Ishikawa (cell line): ENCODE data around the gene TGM2.

Experiments
- CEBPB ChIP-seq: IDR thresholded peaks from 2 replicates; pipeline ENCODE4 v1.6.1; 2012
- CREB1 ChIP-seq: IDR thresholded peaks from 2 replicates; pipeline ENCODE4 v1.6.1; 2012; ENCODE audit warnings: low read depth
- EGR1 ChIP-seq: IDR thresholded peaks from 2 replicates; pipeline ENCODE4 v1.6.1; 2012
- EP300 ChIP-seq: IDR thresholded peaks from 2 replicates; pipeline ENCODE4 v1.6.1; 2012; ENCODE audit warnings: borderline replicate concordance
- FOXM1 ChIP-seq: IDR thresholded peaks from 2 replicates; pipeline ENCODE4 v1.6.1; 2012; ENCODE audit warnings: low read depth, borderline replicate concordance
- NFIC ChIP-seq: IDR thresholded peaks from 2 replicates; pipeline ENCODE4 v1.6.1; 2012
- RAD21 ChIP-seq: IDR thresholded peaks from 2 replicates; pipeline ENCODE4 v1.6.1; 2012; ENCODE audit warnings: low read depth
- TAF1 ChIP-seq: IDR thresholded peaks from 2 replicates; pipeline ENCODE4 v1.6.1; 2012; ENCODE audit warnings: low read depth, mild to moderate bottlenecking
- TCF12 ChIP-seq: IDR thresholded peaks from 2 replicates; pipeline ENCODE4 v1.6.1; 2012; ENCODE audit warnings: low read depth
- TEAD4 ChIP-seq: IDR thresholded peaks from 2 replicates; pipeline ENCODE4 v1.6.1; 2012
- YY1 ChIP-seq: IDR thresholded peaks from 2 replicates; pipeline ENCODE4 v1.6.1; 2012; ENCODE audit warnings: low read depth
- ZBTB7A ChIP-seq: IDR thresholded peaks from 2 replicates; pipeline ENCODE4 v1.6.1; 2012; ENCODE audit warnings: low read depth
- TF ChIP-seq, protein P1 (sequence below): IDR thresholded peaks from 2 replicates; pipeline ENCODE4 v1.6.1; 2012
- TF ChIP-seq, protein P2 (sequence below): IDR thresholded peaks from 2 replicates; pipeline ENCODE4 v1.6.1; 2012; ENCODE audit warnings: low read depth, mild to moderate bottlenecking
- TF ChIP-seq, protein P3 (sequence below): IDR thresholded peaks from 2 replicates; pipeline ENCODE4 v1.6.1; 2012

Gene TGM2

DNA sequence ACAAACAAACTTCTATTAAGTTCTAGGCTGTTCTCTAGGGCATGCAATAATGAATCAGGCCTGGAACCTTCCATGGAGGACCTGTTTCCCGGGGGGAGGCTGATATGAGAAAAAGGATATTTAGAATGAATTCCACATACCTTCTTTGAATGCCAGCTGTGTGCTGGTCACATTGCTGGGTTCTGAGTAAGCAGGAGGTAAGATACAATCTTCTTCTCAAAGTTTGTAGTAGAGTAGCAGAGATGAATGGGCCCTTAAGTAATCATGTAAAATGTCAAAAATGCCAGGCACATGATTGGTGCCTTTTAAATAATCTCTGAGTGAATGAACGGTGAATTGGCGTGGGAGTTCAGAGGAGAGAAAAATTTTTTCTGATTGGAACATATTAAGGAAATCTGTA, 47.4 kb downstream of the TGM2 start:
- TF ChIP-seq NFIC (peak; percentile 22; the same call in 1 of the 2 replicates), ZBTB7A (no peak), YY1 (no peak), RAD21 (no peak), CREB1 (no peak), TEAD4 (peak; percentile 84), EP300 (0 out of 2 replicates have a peak, but pooled peaks have one; percentile 55), TCF12 (no peak), EGR1 (no peak), CEBPB (no peak)
- TF ChIP-seq, protein P1, sequence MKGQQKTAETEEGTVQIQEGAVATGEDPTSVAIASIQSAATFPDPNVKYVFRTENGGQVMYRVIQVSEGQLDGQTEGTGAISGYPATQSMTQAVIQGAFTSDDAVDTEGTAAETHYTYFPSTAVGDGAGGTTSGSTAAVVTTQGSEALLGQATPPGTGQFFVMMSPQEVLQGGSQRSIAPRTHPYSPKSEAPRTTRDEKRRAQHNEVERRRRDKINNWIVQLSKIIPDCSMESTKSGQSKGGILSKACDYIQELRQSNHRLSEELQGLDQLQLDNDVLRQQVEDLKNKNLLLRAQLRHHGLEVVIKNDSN, result no peak
- TF ChIP-seq, protein P2, sequence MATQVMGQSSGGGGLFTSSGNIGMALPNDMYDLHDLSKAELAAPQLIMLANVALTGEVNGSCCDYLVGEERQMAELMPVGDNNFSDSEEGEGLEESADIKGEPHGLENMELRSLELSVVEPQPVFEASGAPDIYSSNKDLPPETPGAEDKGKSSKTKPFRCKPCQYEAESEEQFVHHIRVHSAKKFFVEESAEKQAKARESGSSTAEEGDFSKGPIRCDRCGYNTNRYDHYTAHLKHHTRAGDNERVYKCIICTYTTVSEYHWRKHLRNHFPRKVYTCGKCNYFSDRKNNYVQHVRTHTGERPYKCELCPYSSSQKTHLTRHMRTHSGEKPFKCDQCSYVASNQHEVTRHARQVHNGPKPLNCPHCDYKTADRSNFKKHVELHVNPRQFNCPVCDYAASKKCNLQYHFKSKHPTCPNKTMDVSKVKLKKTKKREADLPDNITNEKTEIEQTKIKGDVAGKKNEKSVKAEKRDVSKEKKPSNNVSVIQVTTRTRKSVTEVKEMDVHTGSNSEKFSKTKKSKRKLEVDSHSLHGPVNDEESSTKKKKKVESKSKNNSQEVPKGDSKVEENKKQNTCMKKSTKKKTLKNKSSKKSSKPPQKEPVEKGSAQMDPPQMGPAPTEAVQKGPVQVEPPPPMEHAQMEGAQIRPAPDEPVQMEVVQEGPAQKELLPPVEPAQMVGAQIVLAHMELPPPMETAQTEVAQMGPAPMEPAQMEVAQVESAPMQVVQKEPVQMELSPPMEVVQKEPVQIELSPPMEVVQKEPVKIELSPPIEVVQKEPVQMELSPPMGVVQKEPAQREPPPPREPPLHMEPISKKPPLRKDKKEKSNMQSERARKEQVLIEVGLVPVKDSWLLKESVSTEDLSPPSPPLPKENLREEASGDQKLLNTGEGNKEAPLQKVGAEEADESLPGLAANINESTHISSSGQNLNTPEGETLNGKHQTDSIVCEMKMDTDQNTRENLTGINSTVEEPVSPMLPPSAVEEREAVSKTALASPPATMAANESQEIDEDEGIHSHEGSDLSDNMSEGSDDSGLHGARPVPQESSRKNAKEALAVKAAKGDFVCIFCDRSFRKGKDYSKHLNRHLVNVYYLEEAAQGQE, result no peak

DNA sequence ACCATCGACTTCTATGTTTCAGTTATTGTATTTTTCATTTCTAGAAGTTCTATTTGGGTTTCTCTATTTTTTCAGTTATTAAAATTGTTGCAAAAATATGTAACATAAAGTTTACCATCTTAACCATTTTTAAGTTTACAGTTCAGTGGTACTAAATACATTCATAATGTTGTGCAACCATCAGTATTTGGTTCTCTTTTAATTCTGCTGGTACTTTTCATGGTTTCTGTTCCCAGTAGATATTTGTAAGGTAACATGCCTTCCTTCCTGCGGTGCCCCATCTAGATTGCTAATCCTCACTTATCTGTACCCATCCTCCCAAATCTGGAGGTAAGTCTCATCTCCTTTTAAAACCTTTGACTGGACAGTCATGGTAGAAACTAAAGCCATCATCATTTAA, 47.9 kb downstream of the TGM2 start:
- TF ChIP-seq, protein P3, sequence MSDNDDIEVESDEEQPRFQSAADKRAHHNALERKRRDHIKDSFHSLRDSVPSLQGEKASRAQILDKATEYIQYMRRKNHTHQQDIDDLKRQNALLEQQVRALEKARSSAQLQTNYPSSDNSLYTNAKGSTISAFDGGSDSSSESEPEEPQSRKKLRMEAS, result no peak
- TF ChIP-seq, protein P1, result no peak
- TF ChIP-seq CEBPB, result no peak
- TF ChIP-seq FOXM1, result no peak
- no peak for TF ChIP-seq TCF12
- TF ChIP-seq ZBTB7A, result no peak
- TF ChIP-seq YY1, result no peak
- TF ChIP-seq EGR1, result no peak
- no peak for TF ChIP-seq RAD21
- TF ChIP-seq TAF1, result no peak

DNA sequence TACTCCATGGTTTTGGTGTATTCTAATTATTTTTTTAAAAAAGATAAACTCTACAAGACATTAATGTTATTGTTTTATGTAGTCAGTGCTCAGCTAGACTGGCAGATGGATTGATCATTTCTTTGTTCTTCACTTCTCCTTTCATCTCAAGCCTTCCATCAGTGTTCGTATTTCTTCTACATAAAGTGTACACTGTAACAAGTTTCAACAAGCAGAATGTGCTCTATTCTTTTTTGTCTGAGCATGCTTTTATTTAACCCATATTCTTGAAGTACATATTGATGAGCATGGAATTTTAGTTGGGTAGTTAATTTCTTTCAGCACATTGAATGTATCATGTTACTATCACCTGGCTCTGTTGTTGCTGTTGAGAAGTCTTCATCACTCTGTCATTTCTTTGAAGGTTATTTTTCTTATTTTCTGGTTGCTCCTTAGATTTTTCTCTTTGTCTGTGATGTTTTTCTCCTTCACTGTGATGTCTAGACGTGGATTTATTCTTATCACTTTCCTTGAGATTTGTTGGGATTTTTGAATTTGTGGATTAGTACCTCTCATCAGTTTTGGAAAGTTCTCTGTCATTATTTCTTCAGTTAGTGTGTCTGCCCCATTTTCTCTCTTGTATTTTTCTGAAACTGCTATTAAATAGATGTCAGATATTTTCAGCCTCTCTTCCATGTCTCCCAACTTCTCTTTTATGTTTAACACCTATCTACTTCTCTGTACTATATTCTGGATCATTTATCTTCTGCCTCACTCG, 48.5 kb downstream of the TGM2 start:
- TF ChIP-seq CEBPB (no peak), ZBTB7A (no peak), CREB1 (no peak), NFIC (no peak), TAF1 (no peak)
- TF ChIP-seq, protein P1, result no peak
- TF ChIP-seq, protein P2, result no peak

DNA sequence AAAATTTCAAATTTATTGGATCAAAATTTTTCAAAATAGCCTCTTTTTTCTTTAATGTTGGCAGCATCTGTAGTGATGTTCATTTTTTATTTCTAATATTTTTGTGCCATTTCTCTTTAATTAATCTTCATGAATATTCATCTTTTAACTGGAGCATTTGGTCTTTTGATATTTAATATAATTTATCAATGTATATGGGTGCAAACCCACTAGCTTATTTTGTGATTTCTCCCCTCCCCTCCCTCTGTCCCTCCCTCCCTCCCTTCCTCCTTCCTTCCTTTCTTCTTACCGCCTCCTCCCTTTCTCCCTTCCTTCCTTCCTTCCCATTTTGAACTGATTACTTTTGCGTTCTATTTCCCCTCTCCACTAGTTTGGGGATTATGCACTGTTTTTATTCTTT, 49.2 kb downstream of the TGM2 start:
- TF ChIP-seq CEBPB, result no peak
- no peak for TF ChIP-seq NFIC
- TF ChIP-seq ZBTB7A, result no peak
- TF ChIP-seq, protein P3, result no peak
- TF ChIP-seq FOXM1, result no peak
- TF ChIP-seq RAD21, result no peak
- no peak for TF ChIP-seq TEAD4

DNA sequence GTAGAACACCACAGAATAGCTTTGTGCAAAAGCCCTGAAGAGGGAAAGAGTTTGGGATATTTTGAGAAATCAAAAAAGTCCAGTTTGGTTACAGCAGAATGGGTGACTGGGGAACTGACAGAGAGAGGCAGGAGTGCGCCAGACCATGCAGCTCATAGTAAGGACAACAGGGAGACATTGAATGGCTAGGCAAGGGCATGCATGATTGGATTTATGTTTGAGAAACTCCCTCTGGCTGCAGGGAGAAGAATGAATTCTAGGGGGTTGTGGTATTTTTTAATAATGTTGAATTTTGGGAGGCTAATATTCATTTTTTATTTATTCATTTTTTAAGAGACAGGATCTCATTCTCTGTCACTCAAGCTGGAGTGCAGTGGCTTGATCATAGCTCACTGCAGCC, 49.9 kb downstream of the TGM2 start:
- peak; percentile 24; the same call in 1 of the 2 replicates for TF ChIP-seq RAD21
- TF ChIP-seq CREB1, result no peak

DNA sequence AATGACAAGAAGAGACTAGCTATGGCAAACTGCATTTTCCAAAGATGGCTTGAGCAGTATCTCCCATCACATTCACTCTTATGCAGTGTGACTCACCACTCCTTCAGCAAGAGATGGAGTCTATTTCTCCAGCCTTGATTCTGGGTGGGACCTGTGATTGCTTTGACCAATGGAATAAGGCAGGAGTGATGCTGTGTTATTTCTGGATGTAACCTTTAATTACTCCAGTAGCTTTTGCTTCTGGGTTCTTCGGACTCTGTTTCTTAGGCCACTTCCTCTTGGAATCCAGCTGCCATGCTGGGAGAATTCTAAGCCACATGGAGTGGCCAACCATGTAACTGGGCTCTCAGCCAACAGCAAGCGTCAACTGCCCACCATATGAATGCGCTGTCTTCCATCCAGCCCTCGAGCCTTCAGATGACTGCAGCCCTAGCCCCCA, 50.7 kb downstream of the TGM2 start:
- TF ChIP-seq, protein P3, result no peak
- TF ChIP-seq CEBPB (no peak), ZBTB7A (no peak), NFIC (no peak), EGR1 (no peak), TEAD4 (no peak), YY1 (no peak), TAF1 (no peak), TCF12 (no peak), RAD21 (no peak), EP300 (no peak), FOXM1 (no peak)
- TF ChIP-seq, protein P2, result no peak
